Measurements from ENCODE around the gene GOLGA6L10. TPM values are rescaled to one million over a fixed set of nuclear protein-coding genes. Genes with fewer than 3 reads are reported as not detected.

The GOLGA6L10 gene
- polyA plus RNA-seq, 3 donors, result 0.12 TPM; not detected in 2

GRCh38 chr15:82298032-82298431 is 51.2 kb downstream of the GOLGA6L10 start:
- no peaks in the 10 kb centered on the region for H3K9me3 Mint-ChIP-seq
- Histone ChIP-seq H3K9me3 (replicated peaks in 1 of 2; ENCODE audit: control insufficient read depth in 1 of 2, insufficient read depth in 1 of 2, low read length in 2 of 2) (no peaks in the 10 kb centered on the region), H4K20me1 (ENCODE audit: insufficient read depth, low read length) (no peaks in the 10 kb centered on the region), H3K4me3 (replicated peaks in 1 of 3; ENCODE audit: low read depth in 2 of 3, low read length in 3 of 3) (no peak overlapping the region), H3K27ac (ENCODE audit: low read depth in 1 of 2, low read length in 2 of 2) (no peak overlapping the region), H3K36me3 (replicated peaks in 1 of 2; ENCODE audit: control insufficient read depth in 1 of 2, insufficient read depth in 2 of 2, low read length in 2 of 2) (no peaks in the 10 kb centered on the region), H2AFZ (ENCODE audit: insufficient read depth, low read depth, low read length, poor library complexity, severe bottlenecking) (no peak overlapping the region), H3K79me2 (ENCODE audit: insufficient read depth, low read length) (no peaks in the 10 kb centered on the region), H3K4me2 (replicated peaks; ENCODE audit: extremely low read depth, low read length, poor library complexity, severe bottlenecking) (peak overlapping the region; percentile 39), H3K9ac (ENCODE audit: insufficient read depth, low read length, poor library complexity, severe bottlenecking) (no peak overlapping the region), H3K27me3 (ENCODE audit: control insufficient read depth in 2 of 2, insufficient read depth in 2 of 2, low read length in 2 of 2) (no peaks in the 10 kb centered on the region), H3K4me1 (ENCODE audit: control insufficient read depth in 1 of 2, insufficient read depth in 2 of 2, low read length in 2 of 2) (peaks cover 0 to 8% of the 10 kb centered on the region in 2 donors)
- peaks cover 7% of the 10 kb centered on the region for H3K4me1 Mint-ChIP-seq
- peaks cover 4% of the 10 kb centered on the region in 3 donors for H3K27me3 Mint-ChIP-seq (ENCODE audit: low read depth in 3 of 3)
- WGBS (ENCODE audit: insufficient coverage), result 92% methylated on average over 6 of the region's 13 CpGs
- H3K27ac Mint-ChIP-seq, result no peak overlapping the region
- no peaks in the 10 kb centered on the region for H3K36me3 Mint-ChIP-seq
- DNase-seq, result no peak
- TF ChIP-seq CTCF (IDR thresholded peaks at IDR 0.05), result no peak
- peak overlapping the region in 1 of 2 donors; percentile 67 for H3K4me3 Mint-ChIP-seq
- intact Hi-C loops (cut with micrococcal nuclease), result no loop called here

- H3K4me3 ChIP-seq (replicated peaks in 1 of 3; ENCODE audit: low read depth in 2 of 3, low read length in 3 of 3), result no peak overlapping the region
- H3K27me3 Mint-ChIP-seq (ENCODE audit: low read depth in 3 of 3), result peaks cover 4% of the 10 kb centered on the region in 3 donors
- no peak for DNase-seq
- intact Hi-C loops (cut with micrococcal nuclease), result no loop called here
- no peaks in the 10 kb centered on the region for H3K9me3 ChIP-seq (replicated peaks in 1 of 2; ENCODE audit: control insufficient read depth in 1 of 2, insufficient read depth in 1 of 2, low read length in 2 of 2)
- H3K27me3 ChIP-seq (ENCODE audit: control insufficient read depth in 2 of 2, insufficient read depth in 2 of 2, low read length in 2 of 2), result no peaks in the 10 kb centered on the region
- H3K27ac Mint-ChIP-seq, result no peak overlapping the region
- H3K36me3 Mint-ChIP-seq, result no peaks in the 10 kb centered on the region
- TF ChIP-seq CTCF (IDR thresholded peaks at IDR 0.05), result no peak
- H3K9ac ChIP-seq (ENCODE audit: insufficient read depth, low read length, poor library complexity, severe bottlenecking), result no peak overlapping the region
- H3K4me1 ChIP-seq (ENCODE audit: control insufficient read depth in 1 of 2, insufficient read depth in 2 of 2, low read length in 2 of 2), result peaks cover 0 to 8% of the 10 kb centered on the region in 2 donors
- no peak overlapping the region for H3K4me3 Mint-ChIP-seq
- H3K4me2 ChIP-seq (replicated peaks; ENCODE audit: extremely low read depth, low read length, poor library complexity, severe bottlenecking), result no peak overlapping the region
- no peaks in the 10 kb centered on the region for H3K79me2 ChIP-seq (ENCODE audit: insufficient read depth, low read length)
- H3K4me1 Mint-ChIP-seq, result peaks cover 7% of the 10 kb centered on the region
- H3K27ac ChIP-seq (ENCODE audit: low read depth in 1 of 2, low read length in 2 of 2), result no peak overlapping the region
- no peaks in the 10 kb centered on the region for H4K20me1 ChIP-seq (ENCODE audit: insufficient read depth, low read length)
- no peak overlapping the region for H2AFZ ChIP-seq (ENCODE audit: insufficient read depth, low read depth, low read length, poor library complexity, severe bottlenecking)
- no peaks in the 10 kb centered on the region for H3K36me3 ChIP-seq (replicated peaks in 1 of 2; ENCODE audit: control insufficient read depth in 1 of 2, insufficient read depth in 2 of 2, low read length in 2 of 2)
- H3K9me3 Mint-ChIP-seq, result no peaks in the 10 kb centered on the region
- WGBS (ENCODE audit: insufficient coverage), result 91% methylated on average over 5 of the region's 5 CpGs
Measured at GRCh38 chr15:82297546-82297945, 51.7 kb downstream of the GOLGA6L10 start.

All from CD14-positive monocyte (primary cell).